ENCODE results near the gene WNT16.
A peak's percentile ranks its signal among the peaks of the same experiment; 100 is the strongest.

The WNT16 gene

GRCh38 chr7:121351682-121352081, 22.9 kb downstream of the WNT16 start:
- no peak for DNase-seq

DNA sequence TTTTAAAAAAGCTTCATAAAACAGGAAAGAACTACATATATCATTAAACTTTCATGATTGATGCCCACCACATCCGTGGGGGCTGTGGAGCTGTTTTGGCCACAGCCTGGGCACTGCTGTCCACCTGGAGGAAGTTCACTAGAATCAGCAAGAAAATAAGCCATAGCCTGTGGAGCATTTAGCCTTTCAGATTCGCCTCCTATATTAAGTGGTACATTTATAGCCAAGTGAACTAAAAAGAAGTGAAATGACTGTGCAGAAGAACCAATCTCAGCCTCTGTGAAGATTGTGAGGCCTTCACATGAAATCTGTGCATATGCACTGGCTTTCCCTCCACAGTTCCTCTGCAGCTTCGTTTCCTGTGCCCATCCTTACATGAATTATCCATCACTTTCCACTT, 23.5 kb downstream of the WNT16 start:
- no peak for DNase-seq

DNA sequence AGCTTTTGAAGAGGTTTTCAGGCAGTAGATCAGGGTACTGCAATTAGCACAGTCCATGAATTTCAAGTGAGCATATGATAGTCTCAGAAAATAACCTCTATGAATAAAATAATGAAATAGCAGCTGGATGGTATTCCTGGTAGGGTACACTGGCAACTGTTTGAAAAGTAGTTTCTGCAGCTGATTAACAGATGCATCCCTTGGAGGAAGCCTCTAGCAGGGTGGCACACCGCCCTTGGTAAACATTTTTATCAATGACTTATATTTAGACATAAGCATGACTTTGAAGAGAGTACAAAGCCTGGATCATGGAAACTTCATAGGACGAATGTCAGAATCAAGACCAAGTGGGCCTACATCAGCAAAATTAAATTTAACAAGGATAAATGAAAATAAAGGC, 26.8 kb downstream of the WNT16 start:
- DNase-seq: no peak

DNA sequence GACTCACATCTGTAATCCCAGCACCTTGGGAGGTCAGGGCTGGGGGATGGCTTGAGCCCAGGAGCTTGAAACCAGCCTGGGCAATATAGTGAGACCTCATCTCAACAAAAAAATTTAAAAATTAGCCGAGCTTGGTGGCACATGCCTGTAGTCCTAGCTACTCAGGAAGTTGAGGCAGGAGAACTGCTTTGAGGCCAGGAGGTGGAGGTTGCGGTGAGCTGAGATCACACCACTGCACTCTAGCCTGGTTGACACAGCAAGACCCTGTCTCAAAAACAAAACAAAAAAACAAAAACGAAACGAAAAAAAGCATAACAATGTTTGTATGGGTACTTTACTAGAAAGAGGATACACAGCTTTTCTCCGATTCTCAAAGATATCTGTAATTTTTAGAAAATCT, 31.8 kb downstream of the WNT16 start:
- DNase-seq: no peak

DNA sequence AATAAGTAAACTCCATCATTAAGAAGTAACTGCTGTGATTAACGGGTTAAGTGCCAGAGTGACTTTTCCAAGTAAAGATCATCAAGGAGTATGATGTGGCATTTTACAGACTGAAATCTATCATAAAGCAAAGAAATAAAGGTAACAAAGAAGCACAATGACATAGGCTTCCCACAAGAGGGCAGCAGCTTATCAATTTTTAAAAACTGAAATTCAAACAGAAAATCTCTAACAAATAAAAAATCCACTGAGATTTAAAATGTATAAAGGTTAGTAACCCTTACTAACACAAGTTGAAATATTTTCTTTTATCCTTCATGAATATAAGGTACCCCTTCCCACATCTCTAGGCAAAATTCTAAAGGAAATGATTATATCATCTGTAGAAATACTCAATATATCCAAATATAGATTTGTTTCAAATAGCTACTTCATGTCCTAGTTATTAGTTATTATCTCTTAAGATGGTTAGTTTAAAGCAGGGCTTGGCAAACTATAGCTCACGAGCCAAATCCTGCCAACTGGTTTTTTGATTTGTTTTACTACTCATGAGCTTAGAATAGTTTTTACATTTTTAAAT, 38.1 kb downstream of the WNT16 start:
- DNase-seq: peak; percentile 17

DNA sequence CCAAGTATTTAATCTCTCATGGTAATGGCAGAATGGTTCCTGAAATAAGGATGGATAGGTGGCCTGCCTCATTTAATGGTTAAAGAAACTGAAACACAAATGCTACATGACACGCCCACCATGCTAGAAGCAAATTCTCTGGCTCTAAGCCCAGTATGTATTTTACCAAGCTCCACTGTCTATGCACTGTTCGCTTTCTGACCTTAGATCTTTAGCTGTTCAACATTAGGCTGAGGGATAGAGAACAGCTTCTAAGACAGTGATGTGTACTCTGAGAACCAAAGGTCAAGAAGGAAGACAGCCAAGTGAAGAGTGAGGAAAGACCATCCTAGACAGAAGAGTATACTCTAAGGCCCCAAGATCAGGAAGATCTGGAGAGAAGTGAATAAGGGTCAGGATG, 40.7 kb downstream of the WNT16 start:
- no peak for DNase-seq

DNA sequence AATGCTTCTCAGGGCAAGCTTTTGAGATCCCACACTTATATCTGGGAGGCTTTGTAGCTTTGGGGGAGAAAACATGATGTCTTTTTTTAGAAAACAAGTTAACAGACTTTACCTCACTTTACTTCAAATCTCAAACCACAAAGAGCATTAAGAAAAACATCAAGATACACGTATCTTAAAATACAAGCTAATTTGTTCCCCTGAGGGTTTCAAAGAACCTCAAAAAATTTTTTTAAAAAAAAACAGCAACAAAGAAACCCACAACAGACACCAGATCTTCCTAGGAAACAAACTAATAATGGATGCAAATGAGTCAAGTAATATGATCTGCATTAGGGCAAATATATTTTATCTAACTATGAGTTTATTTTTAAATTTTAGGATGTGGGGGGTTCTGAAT, 42.6 kb downstream of the WNT16 start:
- no peak for DNase-seq

GRCh38 chr7:121371883-121372282, 43.1 kb downstream of the WNT16 start:
- no peak for DNase-seq

DNA sequence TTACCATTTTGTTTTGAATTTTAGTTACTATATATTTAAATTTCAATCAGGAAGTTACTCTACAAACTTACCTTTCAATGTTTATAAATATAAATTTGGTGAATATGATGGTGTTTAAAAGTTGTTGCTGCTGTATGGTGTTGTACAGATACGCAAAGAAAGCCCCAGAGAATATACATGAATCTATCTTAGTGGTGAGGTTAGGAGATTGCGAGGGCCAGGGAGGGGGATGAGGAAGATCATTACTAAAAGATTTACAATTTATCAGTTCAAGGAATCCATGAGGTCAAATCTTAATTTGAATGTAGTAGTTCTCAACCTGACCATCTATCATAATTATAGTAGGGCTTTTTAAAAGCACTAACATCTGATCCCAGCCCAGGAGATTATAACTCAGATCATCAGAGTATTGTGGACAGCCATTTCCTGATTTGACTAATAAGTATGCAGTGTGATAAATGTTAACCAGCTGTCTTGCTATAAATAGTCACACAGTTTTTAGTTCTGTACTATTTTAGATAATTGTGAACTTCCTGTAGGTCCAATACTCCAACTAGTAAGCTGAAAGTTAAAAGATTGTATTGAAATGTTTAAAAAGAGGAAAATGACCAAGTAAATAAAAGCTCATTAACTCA, 43.7 kb downstream of the WNT16 start:
- no peak for DNase-seq

DNA sequence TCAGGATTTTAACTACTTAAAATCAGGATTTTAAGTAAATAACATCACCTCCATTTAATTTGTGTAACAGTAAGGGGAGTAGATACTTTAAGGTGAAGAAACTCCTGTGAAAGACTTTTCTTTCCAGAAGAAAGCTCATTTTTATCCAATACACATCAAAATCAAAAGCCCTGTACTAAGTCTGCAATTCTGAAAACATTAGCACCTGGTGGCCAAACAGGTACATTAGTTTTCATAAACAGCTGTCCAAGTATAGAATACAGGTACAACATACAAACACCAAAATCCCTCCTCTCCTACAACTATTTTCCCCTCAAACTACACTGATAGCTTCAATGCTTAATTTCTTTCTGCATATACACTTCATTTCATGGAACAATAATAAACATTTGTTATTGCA, 44.4 kb downstream of the WNT16 start:
- no peak for DNase-seq

DNA sequence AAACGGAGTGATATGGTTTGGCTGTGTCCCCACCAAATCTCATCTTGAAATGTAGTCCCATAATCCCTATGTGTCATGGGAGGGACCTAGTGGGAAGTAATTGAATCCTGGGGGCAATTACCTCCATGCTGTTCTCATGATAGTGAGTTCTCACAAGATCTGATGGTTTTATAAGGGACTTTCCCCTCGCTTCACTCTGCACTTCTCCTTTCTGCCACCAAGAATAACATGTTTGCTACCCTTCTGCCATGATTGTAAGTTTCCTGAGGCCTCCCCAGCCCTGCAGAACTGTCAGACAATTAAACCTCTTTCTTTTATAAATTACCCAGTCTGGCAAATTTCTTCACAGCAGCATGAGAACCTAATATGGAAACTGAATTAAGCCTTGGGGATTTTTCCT, 48.2 kb downstream of the WNT16 start:
- no peak for DNase-seq

DNA sequence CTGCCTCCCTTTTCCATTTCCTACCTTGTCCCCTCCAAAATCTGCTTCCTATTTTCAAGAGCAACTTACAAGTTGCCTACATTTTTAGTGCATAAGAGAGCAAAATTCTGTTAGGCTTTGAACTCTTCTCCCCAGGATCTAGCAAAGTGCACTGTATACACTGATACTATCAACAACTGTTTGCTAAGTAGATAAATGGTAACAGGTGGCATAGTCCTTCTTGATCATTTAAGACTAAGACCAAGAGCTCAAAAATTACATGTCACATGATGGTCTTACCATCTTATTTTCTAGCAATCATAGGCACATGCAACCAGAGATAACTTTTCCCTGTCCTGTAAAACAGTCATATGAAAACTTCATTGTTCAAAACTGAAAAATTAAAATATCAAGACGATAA, 51.1 kb downstream of the WNT16 start:
- no peak for DNase-seq

DNA sequence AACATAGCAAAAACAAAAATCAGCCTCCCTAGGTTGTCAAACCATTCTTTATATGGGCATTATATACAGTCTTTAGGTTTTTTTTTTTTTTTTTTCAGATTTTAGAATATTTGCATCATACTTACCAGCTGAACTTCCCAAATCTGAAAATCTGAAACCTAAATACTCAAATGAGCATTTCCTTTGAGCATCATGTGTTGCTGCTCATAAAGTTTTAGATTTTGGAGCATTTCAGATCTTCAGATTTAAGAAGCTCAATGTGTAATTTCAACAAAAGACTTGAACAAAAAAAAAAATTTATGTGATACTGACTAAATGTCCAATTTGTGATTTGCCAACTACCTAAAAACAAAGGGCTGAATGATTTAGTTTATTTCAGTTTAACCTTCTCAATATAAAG, 53.7 kb downstream of the WNT16 start:
- no peak for DNase-seq

- no peak for DNase-seq
Measured at GRCh38 chr7:121383235-121383910, 54.6 kb downstream of the WNT16 start.

DNA sequence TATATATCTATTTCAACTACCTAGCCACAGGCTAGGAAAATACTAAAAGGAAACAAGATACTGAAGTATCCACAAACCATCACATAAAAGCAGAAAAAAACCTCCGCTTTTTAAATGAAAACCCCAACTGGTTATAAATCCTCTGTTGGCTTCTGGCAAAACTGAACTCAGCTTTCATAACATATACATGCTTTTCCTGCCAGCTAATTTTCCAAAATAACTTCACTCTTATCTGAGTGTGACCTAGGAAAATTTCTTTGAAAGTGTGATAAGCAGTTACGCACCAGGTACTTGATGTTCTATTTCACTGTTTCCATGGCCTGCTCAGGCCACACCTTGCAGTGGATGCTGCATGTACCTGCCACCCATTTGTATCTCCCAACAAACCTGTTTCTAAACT, 55.5 kb downstream of the WNT16 start:
- no peak for DNase-seq

DNA sequence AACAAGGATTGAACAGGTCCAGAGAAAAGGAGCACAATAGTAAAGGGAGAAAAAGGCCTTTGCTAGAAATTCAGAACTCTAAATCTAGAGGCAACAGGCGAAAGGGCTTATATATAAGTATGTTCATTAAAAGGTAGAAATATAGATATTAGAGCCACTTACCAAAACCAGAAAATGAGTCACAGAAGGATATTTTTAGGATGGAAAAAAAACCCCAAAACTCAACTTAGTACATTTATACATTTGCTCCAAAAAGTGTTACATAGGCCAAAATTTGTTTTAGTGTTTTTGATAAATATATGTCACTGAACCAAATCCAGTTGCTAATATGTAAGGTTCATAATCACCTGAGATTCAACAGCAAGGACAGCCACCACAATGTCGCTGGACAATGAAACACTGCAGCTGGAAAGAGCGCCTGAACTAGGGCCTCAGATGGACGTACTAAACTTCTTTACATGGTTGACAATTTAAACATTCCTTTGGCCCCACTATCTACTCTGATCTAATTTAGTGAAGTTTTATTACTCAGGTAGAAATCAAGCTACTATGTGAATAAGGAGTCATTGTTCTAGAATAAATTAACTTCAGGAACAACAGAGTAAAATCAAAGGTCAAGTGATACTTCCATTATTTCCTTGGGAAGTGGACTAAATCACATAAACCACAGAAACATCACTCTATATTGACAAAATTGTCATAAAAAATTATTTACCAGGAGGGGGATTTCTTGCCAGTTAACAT, 56.4 kb downstream of the WNT16 start:
- no peak for DNase-seq

- DNase-seq: no peak
Measured at GRCh38 chr7:121385800-121386179, 57.0 kb downstream of the WNT16 start.

- no peak for DNase-seq
Measured at GRCh38 chr7:121388950-121389349, 60.1 kb downstream of the WNT16 start.

DNA sequence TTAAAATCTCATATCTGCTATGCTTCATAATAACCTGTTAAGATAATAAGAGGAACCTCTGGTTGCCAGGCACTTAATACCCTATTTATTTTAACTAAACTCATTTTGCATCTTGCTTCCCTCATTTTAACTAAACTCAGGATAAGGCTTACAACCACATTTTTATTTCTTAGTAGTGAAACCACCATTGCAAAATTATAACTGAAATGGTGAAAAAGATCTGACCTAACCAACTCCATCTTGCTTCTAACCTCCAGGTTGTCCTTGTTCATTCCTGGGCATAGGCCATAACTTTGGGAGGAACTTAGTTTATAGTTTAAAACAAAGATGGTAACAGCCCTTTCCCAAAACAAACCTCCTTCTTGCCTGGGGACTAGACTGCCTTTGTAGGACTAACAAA, 61.3 kb downstream of the WNT16 start:
- DNase-seq: no peak

GRCh38 chr7:121390617-121391016, 61.8 kb downstream of the WNT16 start:
- DNase-seq: no peak
